Adrenal gland (tissue), 12 donors: ENCODE measurements around the gene TIAL1. TPM values are rescaled to one million over a fixed set of nuclear protein-coding genes. Genes with fewer than 3 reads are reported as not detected.

Experiments used
- DNase-seq, 7 donors: peaks; one replicate each; pipeline ENCODE4 v3.0.0-alpha.2; 2019 to 2020
- H3K27ac ChIP-seq, 5 donors: fragments of 200-600 bp; sonication (generic) in 4 of 5; 1 replicate in 3 of 5; 2 replicates in 2 of 5; pipeline versions ENCODE4 v1.5.1 to v1.8.0; 2016 to 2020; ENCODE audit warnings: mild to moderate bottlenecking in 1 of 5
- H3K27me3 ChIP-seq: fragments of 200-600 bp; 2 replicates; pipeline ENCODE4 v1.8.0; 2021
- H3K36me3 ChIP-seq, 2 donors: fragments of 200-600 bp; replicated peaks in 1 of 2; 1 replicate in 1 of 2; 2 replicates in 1 of 2; pipeline versions ENCODE4 v1.5.1 to v1.8.0; 2018 to 2022
- H3K4me1 ChIP-seq, 2 donors: fragments of 200-600 bp; replicated peaks in 1 of 2; 1 replicate in 1 of 2; 2 replicates in 1 of 2; pipeline versions ENCODE4 v1.5.1 to v1.8.0; 2018 to 2021
- H3K4me3 ChIP-seq, 4 donors: fragments of 200-600 bp; sonication (generic) in 3 of 4; one replicate each; pipeline ENCODE4 v1.5.1; 2016 to 2018
- H3K9me3 ChIP-seq, 3 donors: fragments of 200-600 bp; sonication (generic) in 1 of 3; replicated peaks in 1 of 3; 1 replicate in 2 of 3; 2 replicates in 1 of 3; pipeline versions ENCODE4 v1.5.1 to v1.8.0; 2016 to 2021
- POLR2A ChIP-seq, 2 donors: fragments of 450-650 bp; IDR thresholded peaks; one replicate each; pipeline ENCODE4 v1.6.1; 2017; ENCODE audit warnings: antibody characterized with exemption in 2 of 2, mild to moderate bottlenecking in 2 of 2, moderate library complexity in 1 of 2
- WGBS, 4 donors: extraction: QIAGEN DNeasy Blood & Tissue Kit in 2 of 4; methylation state at CpG; one replicate each; pipeline versions ENCODE4 v1.1.5 to v1.1.7; 2013 to 2017; 5-methylcytosine and 5-hydroxymethylcytosine counted together
- intact Hi-C, 2 donors: fragments of 100-400 bp; cut with DNase I; formaldehyde crosslinking; loops; one replicate each; pipeline versions ENCODE4 v1.14.1 to v1.15.0; 2022 to 2023
- polyA plus RNA-seq, 3 donors: library from polyadenylated mRNA; stranded (reverse); fragments of 200-250 nt in 2 of 3; fragments of 350-450 nt in 1 of 3; fragmentation: Illumina TruSeq in 1 of 3; extraction: RNeasy Lipid Tissue Mini Kit (QIAGEN cat#74804) in 1 of 3; gene quantifications; one replicate each; pipeline ENCODE4 v1.2.3, GENCODE V29; 2013 to 2014
- total RNA-seq, 9 donors: library from RNA; depleted of rRNA in 4 of 9; stranded (reverse); fragments of >200 nt in 4 of 9; fragments of 120-200 nt in 1 of 9; fragmentation: NEBNext Ultra II Directional in 1 of 9; extraction: Animal tissue kit (Norgen Biotek cat#: 25700) in 1 of 9; gene quantifications; one replicate each; pipeline versions ENCODE4 v1.1.0 to v1.2.4, GENCODE V29; 2013 to 2023
- TF ChIP-seq, protein P1 (sequence below), 6 experiments: fragments of 450-650 bp in 4 of 6; fragments of 200-600 bp in 2 of 6; sonication (generic) in 1 of 6; IDR thresholded peaks; 1 replicate in 5 of 6; 2 replicates in 1 of 6; pipeline versions ENCODE4 v1.5.1 to v1.8.0; 2016 to 2021; ENCODE audit warnings: antibody characterized with exemption in 6 of 6, mild to moderate bottlenecking in 2 of 6, moderate library complexity in 1 of 6
- donor health status: healthy with polysubstance abuse.
- donor health status: Bipolar disorder and iron deficiency.
- donor health status: DM: yes; HTN: yes; CAD: no.
- donor health status: DM: no; HTN: no; CAD: no.
- donor health status: DM: no; HTN: no; CAD: no.
- donor health status: DM: yes; HTN: yes; CAD: no.

Gene TIAL1
- total and polyA plus RNA-seq, 12 donors, result 30.7 to 99.8 (median 61.6) TPM

- Histone ChIP-seq H3K27me3 (no peaks in the 10 kb centered on the region), H3K36me3 (no peaks in the 10 kb centered on the region), H3K4me1 (peaks cover 0 to 7% of the 10 kb centered on the region in 2 donors), H3K9me3 (no peaks in the 10 kb centered on the region), H3K4me3 (no peak overlapping the region), H3K27ac (no peak overlapping the region)
- TF ChIP-seq, protein P1, sequence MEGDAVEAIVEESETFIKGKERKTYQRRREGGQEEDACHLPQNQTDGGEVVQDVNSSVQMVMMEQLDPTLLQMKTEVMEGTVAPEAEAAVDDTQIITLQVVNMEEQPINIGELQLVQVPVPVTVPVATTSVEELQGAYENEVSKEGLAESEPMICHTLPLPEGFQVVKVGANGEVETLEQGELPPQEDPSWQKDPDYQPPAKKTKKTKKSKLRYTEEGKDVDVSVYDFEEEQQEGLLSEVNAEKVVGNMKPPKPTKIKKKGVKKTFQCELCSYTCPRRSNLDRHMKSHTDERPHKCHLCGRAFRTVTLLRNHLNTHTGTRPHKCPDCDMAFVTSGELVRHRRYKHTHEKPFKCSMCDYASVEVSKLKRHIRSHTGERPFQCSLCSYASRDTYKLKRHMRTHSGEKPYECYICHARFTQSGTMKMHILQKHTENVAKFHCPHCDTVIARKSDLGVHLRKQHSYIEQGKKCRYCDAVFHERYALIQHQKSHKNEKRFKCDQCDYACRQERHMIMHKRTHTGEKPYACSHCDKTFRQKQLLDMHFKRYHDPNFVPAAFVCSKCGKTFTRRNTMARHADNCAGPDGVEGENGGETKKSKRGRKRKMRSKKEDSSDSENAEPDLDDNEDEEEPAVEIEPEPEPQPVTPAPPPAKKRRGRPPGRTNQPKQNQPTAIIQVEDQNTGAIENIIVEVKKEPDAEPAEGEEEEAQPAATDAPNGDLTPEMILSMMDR (IDR thresholded peaks at IDR 0.05), result no peak
- TF ChIP-seq POLR2A (IDR thresholded peaks at IDR 0.05), result no peak
- WGBS, 4 donors, result 62 to 77% (median 77%) methylated on average over 7 of the region's 7 CpGs
- no peak for DNase-seq
- intact Hi-C loops, result no loop called here
These were observed 42.2 kb upstream of the TIAL1 start for GRCh38 chr10:119638982-119639381.

DNA sequence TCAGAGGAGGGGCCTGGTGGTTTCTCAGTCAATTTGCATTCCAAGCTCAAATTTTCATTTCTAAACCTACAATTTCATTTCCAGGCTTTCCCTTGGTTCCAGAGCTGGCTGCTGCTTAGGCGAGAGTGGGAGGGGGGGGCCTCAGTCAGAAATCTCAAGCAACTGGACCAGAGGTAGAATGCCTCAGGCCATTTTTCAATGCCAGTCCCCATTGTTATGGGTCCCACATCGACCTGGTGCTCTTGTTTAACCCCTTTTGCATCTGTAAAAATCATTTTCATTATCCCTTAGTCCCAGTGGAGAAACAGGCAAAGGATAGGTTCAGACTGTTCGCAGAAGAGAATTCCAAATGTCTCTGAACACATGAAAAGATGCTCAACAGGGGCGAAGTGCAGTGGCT, 40.9 kb upstream of the TIAL1 start:
- WGBS, 4 donors, result 70 to 83% (median 74%) methylated on average over 4 of the region's 4 CpGs

DNA sequence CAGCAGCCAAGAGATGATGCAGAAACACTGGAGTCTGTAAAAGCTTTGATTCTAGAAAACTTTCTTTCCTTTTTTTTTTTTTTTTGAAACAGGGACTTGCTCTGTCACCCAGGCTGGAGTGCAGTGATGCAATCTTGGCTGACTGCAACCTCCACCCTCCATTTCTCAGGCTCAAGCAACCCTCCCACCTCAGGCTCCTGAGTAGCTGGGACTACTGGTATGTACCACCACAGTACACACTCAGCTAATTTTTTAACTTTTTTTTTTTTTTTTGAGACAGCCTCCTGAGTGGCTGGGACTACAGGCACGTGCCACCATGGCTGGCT, 37.4 kb upstream of the TIAL1 start:
- Histone ChIP-seq H3K36me3 (no peaks in the 10 kb centered on the region), H3K4me1 (no peaks in the 10 kb centered on the region), H3K27ac (no peak overlapping the region), H3K27me3 (no peaks in the 10 kb centered on the region), H3K9me3 (no peaks in the 10 kb centered on the region), H3K4me3 (no peak overlapping the region)
- intact Hi-C loops, result no loop called here
- 35 to 78% (median 53%) methylated on average over 1 of the region's 1 CpG for WGBS, 4 donors
- peak in 4 of 7 donors; percentile 29 to 55 (median 38) for DNase-seq
- TF ChIP-seq, protein P1 (IDR thresholded peaks at IDR 0.05), result no peak
- TF ChIP-seq POLR2A (IDR thresholded peaks at IDR 0.05), result no peak

More for the DNA sequence above, 40.9 kb upstream of the TIAL1 start:
- no peaks in the 10 kb centered on the region for H3K27me3 ChIP-seq
- no peak overlapping the region for H3K4me3 ChIP-seq
- H3K36me3 ChIP-seq, result no peaks in the 10 kb centered on the region
- DNase-seq, result no peak
- H3K4me1 ChIP-seq, result no peaks in the 10 kb centered on the region
- no peak overlapping the region for H3K27ac ChIP-seq
- TF ChIP-seq, protein P1 (IDR thresholded peaks at IDR 0.05), result no peak
- no peak for TF ChIP-seq POLR2A (IDR thresholded peaks at IDR 0.05)
- H3K9me3 ChIP-seq, result no peaks in the 10 kb centered on the region
- intact Hi-C loops, result no loop called here

GRCh38 chr10:119633538-119634218, 36.9 kb upstream of the TIAL1 start:
- no peak for DNase-seq
- TF ChIP-seq POLR2A (IDR thresholded peaks at IDR 0.05), result no peak
- TF ChIP-seq, protein P1 (IDR thresholded peaks at IDR 0.05), result no peak
- Histone ChIP-seq H3K9me3 (no peaks in the 10 kb centered on the region), H3K36me3 (no peaks in the 10 kb centered on the region), H3K4me1 (no peaks in the 10 kb centered on the region), H3K27ac (no peak overlapping the region), H3K4me3 (no peak overlapping the region), H3K27me3 (no peaks in the 10 kb centered on the region)
- WGBS, 4 donors, result 69 to 75% (median 74%) methylated on average over 3 of the region's 3 CpGs
- intact Hi-C loops, result no loop called here
